BLaER1 treated with 17β-estradiol and CSF1 and Interleukin-3, amounts not matched to agents 10 nM and 100 nM (cell line): ENCODE measurements around the gene KRTAP6-3.
A peak's percentile ranks its signal among the peaks of the same experiment; 100 is the strongest.

Experiments used
- H3K27ac ChIP-seq, 11 experiments: shearing (Covaris generic); formaldehyde crosslinking; 2 replicates each; pipeline ENCODE4 v1.8.1; 2022
- H3K27me3 ChIP-seq, 11 experiments: shearing (Covaris generic); formaldehyde crosslinking; 2 replicates each; pipeline ENCODE4 v1.8.1; 2022
- H3K36me3 ChIP-seq, 11 experiments: shearing (Covaris generic); formaldehyde crosslinking; 2 replicates each; pipeline ENCODE4 v1.8.1; 2022
- H3K4me1 ChIP-seq, 10 experiments: shearing (Covaris generic); formaldehyde crosslinking; 2 replicates each; pipeline ENCODE4 v1.8.1; 2022
- H3K4me2 ChIP-seq, 11 experiments: shearing (Covaris generic); formaldehyde crosslinking; 2 replicates each; pipeline ENCODE4 v1.8.1; 2022
- H3K4me3 ChIP-seq, 10 experiments: shearing (Covaris generic); formaldehyde crosslinking; 2 replicates each; pipeline ENCODE4 v1.8.1; 2022
- H3K9ac ChIP-seq, 11 experiments: shearing (Covaris generic); formaldehyde crosslinking; 2 replicates each; pipeline ENCODE4 v1.8.1; 2022
- H3K9me3 ChIP-seq, 11 experiments: shearing (Covaris generic); formaldehyde crosslinking; replicated peaks in 1 of 11; 2 replicates each; pipeline ENCODE4 v1.8.1; 2022
- H4K20me1 ChIP-seq, 11 experiments: shearing (Covaris generic); formaldehyde crosslinking; 2 replicates each; pipeline ENCODE4 v1.8.1; 2022
- Cebpa-rat ChIP-seq, 11 experiments: shearing (Covaris generic); IDR thresholded peaks; 2 replicates each; pipeline ENCODE4 v1.8.1; 2022

Gene KRTAP6-3, protein sequence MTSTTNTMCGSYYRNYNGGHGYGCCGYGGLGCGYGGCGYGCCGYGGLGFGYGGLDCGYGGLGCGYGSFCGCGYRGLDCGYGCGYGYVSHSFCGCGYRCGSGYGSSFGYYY

DNA sequence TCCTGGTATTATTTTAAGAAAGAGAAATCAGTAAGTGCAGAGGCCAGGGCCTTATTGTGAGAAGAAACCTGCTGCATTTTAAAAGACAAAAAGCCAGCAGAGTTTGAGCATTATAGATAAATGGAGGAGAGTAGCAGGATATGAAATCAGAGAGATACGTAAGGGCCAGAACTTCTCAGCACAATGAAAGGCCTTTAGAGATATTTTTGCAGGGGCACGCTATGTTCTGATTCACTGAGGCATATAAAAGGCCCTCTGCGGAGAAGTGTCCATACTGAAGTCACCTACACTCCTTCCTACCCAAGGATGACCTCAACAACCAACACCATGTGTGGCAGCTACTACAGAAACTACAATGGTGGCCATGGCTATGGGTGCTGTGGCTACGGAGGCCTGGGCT, at the start of gene KRTAP6-3:
KRTAP6-3 (plus strand) TSS at position 301 of the 400 bp plus-strand sequence; CDS start at position 307, 6 bp downstream.
- Histone ChIP-seq H3K9ac (no peak within 1 kb of the TSS), H3K27me3 (no peaks in the 10 kb centered on the region), H3K4me2 (no peak within 1 kb of the TSS), H3K36me3 (no peaks in the 10 kb centered on the region), H4K20me1 (no peaks in the 10 kb centered on the region), H3K9me3 (no peaks in the 10 kb centered on the region), H3K4me3 (no peak within 1 kb of the TSS), H3K27ac (no peak within 1 kb of the TSS), H3K4me1 (no peaks in the 10 kb centered on the region)
- no peak for TF ChIP-seq Cebpa-rat (IDR thresholded peaks at IDR 0.05)

DNA sequence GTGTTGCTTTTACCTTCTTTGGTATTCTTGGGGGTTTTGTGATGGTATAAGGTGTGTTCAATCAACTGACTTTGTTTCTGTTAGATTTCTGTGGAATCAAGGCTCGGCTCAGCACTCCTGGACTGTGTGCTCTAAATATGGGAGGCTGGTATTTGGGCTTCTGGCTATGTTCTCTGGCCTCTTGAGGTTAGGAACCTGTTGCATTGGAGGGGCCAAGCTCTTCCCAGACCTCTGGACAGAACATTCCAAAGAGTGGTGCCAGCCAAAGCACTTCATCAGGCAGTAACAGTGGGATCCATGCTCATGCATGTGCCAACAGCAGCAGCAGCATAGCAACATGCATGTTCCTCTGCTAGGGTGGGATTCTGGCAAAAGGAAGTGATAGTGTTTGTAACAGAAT, 39.5 kb upstream of the KRTAP6-3 start:
- H3K9me3 ChIP-seq: peaks cover 0 to 13% (median 8%) of the 10 kb centered on the region in 11 experiments; a peak in 10 of 22 replicates
- H3K4me1 ChIP-seq: no peaks in the 10 kb centered on the region
- H3K27ac ChIP-seq: no peak overlapping the region
- H3K4me2 ChIP-seq: no peak overlapping the region
- no peak for TF ChIP-seq Cebpa-rat (IDR thresholded peaks at IDR 0.05)
- no peak overlapping the region for H3K9ac ChIP-seq
- no peaks in the 10 kb centered on the region for H3K36me3 ChIP-seq
- no peaks in the 10 kb centered on the region for H4K20me1 ChIP-seq
- no peaks in the 10 kb centered on the region for H3K27me3 ChIP-seq
- H3K4me3 ChIP-seq: no peak overlapping the region

DNA sequence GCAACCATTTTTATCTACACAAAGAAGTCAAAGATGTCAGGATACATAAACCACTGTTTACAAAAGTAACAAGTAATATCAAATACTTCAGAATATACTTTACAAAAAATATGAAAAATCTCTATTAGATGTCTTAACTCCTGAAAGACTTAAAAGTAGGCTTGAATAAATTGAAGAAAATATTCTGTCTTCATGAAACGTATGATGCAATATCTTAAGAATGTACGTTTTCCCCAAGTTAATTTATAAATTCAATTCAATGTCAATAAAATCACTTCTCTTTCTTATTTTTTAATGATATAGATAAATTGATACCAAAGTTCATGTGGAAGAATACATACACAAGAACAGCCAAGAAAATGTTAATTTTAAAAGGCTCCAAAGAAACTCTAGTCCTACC, 37.1 kb upstream of the KRTAP6-3 start:
- Histone ChIP-seq H3K4me1 (no peaks in the 10 kb centered on the region), H3K36me3 (no peaks in the 10 kb centered on the region), H3K27me3 (no peaks in the 10 kb centered on the region), H3K4me2 (no peak overlapping the region), H4K20me1 (no peaks in the 10 kb centered on the region), H3K27ac (no peak overlapping the region), H3K9ac (no peak overlapping the region), H3K9me3 (peaks cover 0 to 13% (median 8%) of the 10 kb centered on the region in 11 experiments; a peak in 10 of 22 replicates), H3K4me3 (no peak overlapping the region)
- TF ChIP-seq Cebpa-rat (IDR thresholded peaks at IDR 0.05): no peak

DNA sequence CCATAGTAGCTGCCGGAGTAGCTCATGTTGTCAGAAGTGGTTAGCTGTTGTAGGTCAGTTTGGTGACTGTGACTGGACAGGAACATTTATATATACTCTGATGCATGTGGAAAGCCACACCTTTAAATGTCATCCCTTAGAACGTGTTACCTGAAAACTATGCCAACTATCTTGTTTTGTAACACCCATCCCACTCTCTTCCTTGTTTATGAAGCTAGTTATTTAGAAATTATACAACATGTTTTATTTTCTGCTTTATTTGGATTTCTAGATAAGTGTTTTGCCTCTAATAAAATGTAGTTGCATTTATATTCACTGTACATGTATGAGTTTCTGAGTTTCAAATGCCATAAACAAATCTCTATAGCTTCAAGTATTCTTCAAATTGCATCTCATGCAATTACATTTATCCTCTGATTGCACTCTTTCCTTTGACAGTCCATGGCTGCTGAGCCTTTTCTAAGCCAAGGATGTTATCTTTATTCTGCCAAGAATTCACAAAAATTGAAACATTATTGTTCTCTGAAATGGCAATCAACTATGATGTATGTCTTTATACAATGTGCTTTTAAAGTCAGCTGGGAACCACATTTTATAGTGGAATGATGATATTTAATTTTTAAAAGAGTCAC, 30.9 kb upstream of the KRTAP6-3 start, which contains the start of gene KRTAP19-7:
KRTAP19-7 (minus strand) TSS at position 51 of the 632 bp plus-strand sequence; CDS start at position 26, 25 bp downstream.
- Histone ChIP-seq H3K4me1 (no peaks in the 10 kb centered on the region), H3K4me2 (no peak within 1 kb of the TSS), H3K9ac (no peak within 1 kb of the TSS), H3K36me3 (no peaks in the 10 kb centered on the region), H4K20me1 (no peaks in the 10 kb centered on the region), H3K27ac (no peak within 1 kb of the TSS), H3K4me3 (no peak within 1 kb of the TSS), H3K9me3 (no peaks in the 10 kb centered on the region), H3K27me3 (no peaks in the 10 kb centered on the region)
- TF ChIP-seq Cebpa-rat (IDR thresholded peaks at IDR 0.05): no peak

DNA sequence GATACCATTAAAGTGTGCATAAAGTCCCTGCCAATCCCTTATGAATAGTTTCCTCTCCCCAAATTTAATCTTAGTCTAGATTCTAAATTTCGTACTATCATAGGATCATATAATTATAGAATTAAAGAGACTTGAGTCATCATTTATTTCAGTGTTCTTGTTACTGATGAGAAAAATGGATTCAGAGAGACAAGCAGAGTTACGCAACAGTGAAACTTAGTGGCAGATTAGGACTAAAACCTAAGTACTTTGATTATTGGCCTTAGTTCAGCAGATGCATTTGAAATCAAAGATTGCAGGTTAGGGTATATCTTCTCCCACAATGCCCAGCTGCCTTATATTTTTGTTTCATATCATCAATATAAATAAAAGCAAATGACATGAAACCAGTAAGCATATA, 30.3 kb upstream of the KRTAP6-3 start:
- Histone ChIP-seq H3K9ac (no peak overlapping the region), H3K36me3 (no peaks in the 10 kb centered on the region)

DNA sequence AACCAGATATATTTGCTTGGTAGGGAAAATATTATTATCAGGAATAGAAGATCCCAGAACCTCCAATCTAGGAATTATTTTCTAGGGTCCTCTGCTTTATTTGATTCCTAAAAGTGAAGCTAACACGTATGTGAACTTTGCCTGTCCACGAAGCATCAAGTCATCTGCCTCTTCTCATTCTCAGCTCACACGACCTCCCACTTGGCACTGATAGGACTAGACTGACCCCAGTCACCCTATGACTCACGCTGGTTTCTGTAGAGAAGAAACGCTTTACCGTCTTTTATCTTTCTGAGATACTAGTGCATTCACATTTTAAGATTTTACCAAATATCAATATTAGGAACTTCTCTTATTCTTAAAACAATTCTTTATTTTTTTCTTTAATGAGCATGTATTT, 29.2 kb upstream of the KRTAP6-3 start:
- no peak for TF ChIP-seq Cebpa-rat (IDR thresholded peaks at IDR 0.05)
- H3K36me3 ChIP-seq: no peaks in the 10 kb centered on the region
- H3K4me1 ChIP-seq: no peaks in the 10 kb centered on the region
- no peaks in the 10 kb centered on the region for H3K9me3 ChIP-seq
- no peak overlapping the region for H3K9ac ChIP-seq
- H3K27me3 ChIP-seq: no peaks in the 10 kb centered on the region
- no peaks in the 10 kb centered on the region for H4K20me1 ChIP-seq
- H3K4me3 ChIP-seq: no peak overlapping the region
- no peak overlapping the region for H3K27ac ChIP-seq
- no peak overlapping the region for H3K4me2 ChIP-seq

More for the DNA sequence above, 30.3 kb upstream of the KRTAP6-3 start:
- no peaks in the 10 kb centered on the region for H3K9me3 ChIP-seq
- H4K20me1 ChIP-seq: no peaks in the 10 kb centered on the region
- H3K4me1 ChIP-seq: no peaks in the 10 kb centered on the region
- H3K4me2 ChIP-seq: no peak overlapping the region
- H3K27me3 ChIP-seq: no peaks in the 10 kb centered on the region
- no peak overlapping the region for H3K27ac ChIP-seq
- TF ChIP-seq Cebpa-rat (IDR thresholded peaks at IDR 0.05): peak in 1 of 11 experiments; percentile 52; a peak in 1 of 22 replicates
- no peak overlapping the region for H3K4me3 ChIP-seq

DNA sequence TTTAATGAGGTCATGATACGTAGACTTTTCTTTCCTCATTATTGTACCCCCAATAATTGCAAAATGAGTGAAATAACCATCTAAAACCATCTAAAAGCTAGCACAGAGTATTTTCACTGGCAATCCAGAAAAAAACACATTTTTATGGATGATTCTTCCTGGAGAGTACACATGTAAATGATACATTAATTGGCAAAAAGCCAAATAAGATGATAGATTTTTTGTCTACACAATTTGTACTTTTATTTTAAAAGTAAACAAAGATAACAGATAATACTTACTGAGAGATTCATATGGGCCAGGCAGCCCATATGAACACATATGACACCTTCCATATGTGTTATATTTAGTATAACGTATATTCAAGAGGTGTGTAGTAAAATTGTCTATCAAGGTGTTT, 28.6 kb upstream of the KRTAP6-3 start:
- TF ChIP-seq Cebpa-rat (IDR thresholded peaks at IDR 0.05): no peak
- Histone ChIP-seq H3K4me2 (no peak overlapping the region), H3K4me3 (no peak overlapping the region), H3K27me3 (no peaks in the 10 kb centered on the region), H3K27ac (no peak overlapping the region), H3K9ac (no peak overlapping the region), H3K4me1 (no peaks in the 10 kb centered on the region), H3K9me3 (no peaks in the 10 kb centered on the region), H3K36me3 (no peaks in the 10 kb centered on the region), H4K20me1 (no peaks in the 10 kb centered on the region)

DNA sequence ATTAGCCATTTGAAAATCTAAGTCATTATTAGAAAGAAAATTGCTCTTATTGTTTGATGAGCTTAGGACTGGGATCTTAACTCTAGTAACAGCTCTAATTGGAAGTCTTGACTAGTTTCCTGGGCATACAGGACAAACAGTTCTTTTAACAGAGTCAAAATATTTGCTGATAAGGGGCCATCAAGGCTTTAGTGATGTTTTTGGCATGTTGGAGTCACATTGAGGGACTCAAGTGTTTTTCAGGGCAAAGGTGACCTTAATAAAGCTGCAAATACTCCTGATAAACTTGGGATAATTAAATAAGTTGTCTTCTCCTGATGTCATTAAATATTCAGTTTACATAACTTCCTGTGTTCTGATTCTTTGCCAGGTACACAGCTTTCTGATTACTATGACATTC, 24.6 kb upstream of the KRTAP6-3 start:
- Histone ChIP-seq H3K9ac (no peak overlapping the region), H3K4me2 (no peak overlapping the region), H3K36me3 (no peaks in the 10 kb centered on the region), H3K4me1 (no peaks in the 10 kb centered on the region), H4K20me1 (no peaks in the 10 kb centered on the region), H3K27ac (no peak overlapping the region), H3K9me3 (no peaks in the 10 kb centered on the region), H3K4me3 (no peak overlapping the region), H3K27me3 (no peaks in the 10 kb centered on the region)
- TF ChIP-seq Cebpa-rat (IDR thresholded peaks at IDR 0.05): no peak

DNA sequence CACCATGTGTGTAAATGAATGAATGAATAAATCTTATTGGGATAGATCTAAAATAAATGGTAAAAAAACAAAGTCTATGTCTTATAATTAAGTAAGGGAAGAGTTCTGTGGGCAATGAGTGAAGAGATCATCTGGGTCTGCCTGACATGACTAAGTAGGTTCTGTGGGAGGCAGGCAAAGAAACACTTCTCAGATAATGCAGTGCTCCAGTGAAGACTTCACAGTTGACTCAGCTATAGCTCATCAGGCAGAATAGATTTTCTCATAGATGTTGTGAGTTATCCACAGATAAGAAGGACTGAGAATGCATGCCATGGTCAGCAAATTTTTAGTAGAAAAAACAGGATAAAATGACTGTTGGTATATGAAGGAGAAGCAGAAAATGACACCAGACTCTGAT, 14.5 kb upstream of the KRTAP6-3 start:
- Histone ChIP-seq H3K27me3 (no peaks in the 10 kb centered on the region), H3K36me3 (no peaks in the 10 kb centered on the region), H3K9me3 (no peaks in the 10 kb centered on the region), H3K9ac (no peak overlapping the region), H3K4me2 (no peak overlapping the region), H3K4me3 (no peak overlapping the region), H3K4me1 (no peaks in the 10 kb centered on the region), H4K20me1 (no peaks in the 10 kb centered on the region), H3K27ac (no peak overlapping the region)
- TF ChIP-seq Cebpa-rat (IDR thresholded peaks at IDR 0.05): no peak

DNA sequence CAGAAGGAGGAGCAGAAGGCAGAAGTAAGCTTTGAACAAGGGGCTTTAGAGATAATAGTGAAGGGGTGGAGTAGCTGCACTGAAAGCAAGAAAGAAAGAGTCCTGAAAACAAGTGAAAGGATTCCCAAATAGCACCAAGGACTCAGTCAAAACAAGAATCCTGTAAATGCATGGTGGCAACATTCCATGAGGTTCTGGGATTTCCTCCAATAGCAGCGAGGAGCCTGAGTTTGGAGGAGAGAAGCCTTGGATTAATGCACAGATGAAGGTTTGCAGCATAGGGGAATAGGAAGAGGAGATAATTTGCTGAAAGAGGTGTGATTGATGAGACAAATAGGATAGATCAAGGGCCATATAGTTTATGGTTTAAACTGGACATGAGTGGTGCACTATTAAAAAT, 12.9 kb upstream of the KRTAP6-3 start:
- Histone ChIP-seq H3K4me2 (no peak overlapping the region), H3K4me1 (no peaks in the 10 kb centered on the region), H3K9me3 (no peaks in the 10 kb centered on the region), H3K27ac (no peak overlapping the region), H4K20me1 (no peaks in the 10 kb centered on the region), H3K36me3 (no peaks in the 10 kb centered on the region), H3K4me3 (no peak overlapping the region), H3K27me3 (no peaks in the 10 kb centered on the region), H3K9ac (no peak overlapping the region)
- no peak for TF ChIP-seq Cebpa-rat (IDR thresholded peaks at IDR 0.05)
